GM06990 (cell line): ENCODE data around the gene OGDH.

Experiments used
- DNase-seq: peaks from one replicate; pipeline ENCODE4 v3.0.0-alpha.2; 2011; ENCODE audit not compliant: insufficient read length; ENCODE audit errors: extremely low read depth
- H3K27me3 ChIP-seq: replicated peaks from 2 replicates; pipeline ENCODE4 v1.6.0; 2011; ENCODE audit warnings: low read length; ENCODE audit not compliant: control insufficient read depth, insufficient read depth
- H3K36me3 ChIP-seq: 2 replicates; pipeline ENCODE4 v1.5.1; 2011; ENCODE audit warnings: low read length; ENCODE audit not compliant: control insufficient read depth, insufficient read depth
- H3K4me3 ChIP-seq: replicated peaks from 2 replicates; pipeline ENCODE4 v1.5.1; 2011; ENCODE audit warnings: low read depth, mild to moderate bottlenecking, control low read depth, low read length
- CTCF ChIP-seq: IDR thresholded peaks from 2 replicates; pipeline ENCODE4 v1.5.1; 2011; ENCODE audit warnings: low read length, control low read depth, mild to moderate bottlenecking, inconsistent platforms; ENCODE audit not compliant: insufficient read depth, poor library complexity, severe bottlenecking

Gene OGDH

GRCh38 chr7:44647981-44648714 lies 41.7 kb downstream of the OGDH start:
- Histone ChIP-seq H3K27me3 (no peaks in the 10 kb centered on the region), H3K36me3 (peaks cover 19% of the 10 kb centered on the region), H3K4me3 (no peak overlapping the region)
- no peak for TF ChIP-seq CTCF
- DNase-seq: no peak

- H3K36me3 ChIP-seq: peaks cover 22% of the 10 kb centered on the region
- no peak for DNase-seq
- no peak overlapping the region for H3K4me3 ChIP-seq
- no peaks in the 10 kb centered on the region for H3K27me3 ChIP-seq
- no peak for TF ChIP-seq CTCF
These were observed 43.8 kb downstream of the OGDH start for GRCh38 chr7:44650242-44650641.

- H3K4me3 ChIP-seq: no peak overlapping the region
- H3K36me3 ChIP-seq: peaks cover 22% of the 10 kb centered on the region
- TF ChIP-seq CTCF: no peak
- no peaks in the 10 kb centered on the region for H3K27me3 ChIP-seq
- no peak for DNase-seq
These were observed 44.3 kb downstream of the OGDH start for GRCh38 chr7:44650772-44651171.

GRCh38 chr7:44652535-44652934 lies 46.1 kb downstream of the OGDH start:
- DNase-seq: no peak
- no peak for TF ChIP-seq CTCF
- H3K36me3 ChIP-seq: peaks cover 24% of the 10 kb centered on the region
- H3K27me3 ChIP-seq: no peaks in the 10 kb centered on the region
- H3K4me3 ChIP-seq: no peak overlapping the region

GRCh38 chr7:44654255-44654796 lies 47.9 kb downstream of the OGDH start:
- H3K27me3 ChIP-seq: no peaks in the 10 kb centered on the region
- H3K36me3 ChIP-seq: peaks cover 19% of the 10 kb centered on the region
- TF ChIP-seq CTCF: no peak
- DNase-seq: no peak
- no peak overlapping the region for H3K4me3 ChIP-seq
